Keratinocyte (primary cell): Measurements from ENCODE around the gene SRSF8. TPM values are rescaled to one million over a fixed set of nuclear protein-coding genes. Genes with fewer than 3 reads are reported as not detected.
A peak's percentile ranks its signal among the peaks of the same experiment; 100 is the strongest.

Experiments
- DNase-seq: peaks from one replicate; pipeline ENCODE4 v3.0.0-alpha.2; 2011; ENCODE audit warnings: low read depth, missing footprints, low spot score
- FAIRE-seq: peaks from 2 replicates; lab custom pipeline; 2011; peaks lifted over from hg19 to GRCh38; lab: Jason Lieb, UNC
- H2AFZ ChIP-seq: 2 replicates; pipeline ENCODE4 v1.6.0; 2012; ENCODE audit warnings: low read length, control low read depth, inconsistent platforms; ENCODE audit not compliant: control insufficient read depth
- H3K27ac ChIP-seq: 2 replicates; pipeline ENCODE4 v1.5.1; 2011; ENCODE audit warnings: low read length; ENCODE audit not compliant: control insufficient read depth, insufficient read depth
- H3K27me3 ChIP-seq: 3 replicates; pipeline ENCODE4 v1.6.0; 2011; ENCODE audit warnings: low read length; ENCODE audit not compliant: control insufficient read depth, insufficient read depth; ENCODE audit errors: extremely low read depth
- H3K36me3 ChIP-seq, 2 experiments: 2 replicates in 1 of 2; 3 replicates in 1 of 2; pipeline ENCODE4 v1.5.1; 2011; ENCODE audit warnings: low read length in 2 of 2, mild to moderate bottlenecking in 1 of 2; ENCODE audit not compliant: control insufficient read depth in 2 of 2, insufficient read depth in 2 of 2; ENCODE audit errors: extremely low read depth in 1 of 2
- H3K4me1 ChIP-seq: 3 replicates; pipeline ENCODE4 v1.5.1; 2011; ENCODE audit warnings: low read length; ENCODE audit not compliant: control insufficient read depth, insufficient read depth; ENCODE audit errors: extremely low read depth
- H3K4me2 ChIP-seq: 3 replicates; pipeline ENCODE4 v1.6.0; 2011; ENCODE audit warnings: low read depth, low read length; ENCODE audit not compliant: control insufficient read depth, insufficient read depth; ENCODE audit errors: extremely low read depth
- H3K4me3 ChIP-seq, 3 experiments: fragments of 200-600 bp in 1 of 3; sonication (generic) in 1 of 3; 2 replicates in 2 of 3; 3 replicates in 1 of 3; pipeline ENCODE4 v1.5.1; 2011 to 2016; ENCODE audit warnings: low read length in 3 of 3, mild to moderate bottlenecking in 3 of 3, control low read depth in 2 of 3, inconsistent platforms in 1 of 3, low read depth in 1 of 3, mixed read lengths in 1 of 3, mixed run types in 1 of 3, moderate library complexity in 1 of 3; ENCODE audit not compliant: control insufficient read depth in 2 of 3, insufficient read depth in 2 of 3; ENCODE audit errors: extremely low read depth in 1 of 3
- H3K79me2 ChIP-seq: 2 replicates; pipeline ENCODE4 v1.6.0; 2012; ENCODE audit warnings: low read length; ENCODE audit not compliant: control insufficient read depth, insufficient read depth
- H3K9ac ChIP-seq: 3 replicates; pipeline ENCODE4 v1.6.0; 2011; ENCODE audit warnings: low read length; ENCODE audit not compliant: control insufficient read depth, insufficient read depth; ENCODE audit errors: extremely low read depth
- H3K9me1 ChIP-seq: 3 replicates; pipeline ENCODE4 v1.6.0; 2011; ENCODE audit warnings: low read length; ENCODE audit not compliant: control insufficient read depth, insufficient read depth; ENCODE audit errors: extremely low read depth
- H3K9me3 ChIP-seq: 2 replicates; pipeline ENCODE4 v1.5.1; 2012; ENCODE audit warnings: low read depth, low read length; ENCODE audit not compliant: control insufficient read depth
- H4K20me1 ChIP-seq: 3 replicates; pipeline ENCODE4 v1.6.0; 2011; ENCODE audit warnings: low read length; ENCODE audit not compliant: control insufficient read depth, insufficient read depth; ENCODE audit errors: extremely low read depth
- CTCF ChIP-seq, 3 experiments: IDR thresholded peaks in 1 of 3; conservative IDR thresholded peaks in 1 of 3; optimal IDR thresholded peaks in 1 of 3; 2 replicates in 2 of 3; 3 replicates in 1 of 3; pipeline versions ENCODE3 to v1.5.1; 2011; ENCODE audit warnings: low read length in 3 of 3, mild to moderate bottlenecking in 3 of 3, moderate library complexity in 2 of 3, control low read depth in 1 of 3, inconsistent platforms in 1 of 3; ENCODE audit not compliant: insufficient read depth in 2 of 3; ENCODE audit errors: extremely low read depth in 1 of 3
- EZH2 ChIP-seq: IDR thresholded peaks from one replicate; pipeline ENCODE4 v1.6.1; 2012; ENCODE audit warnings: inconsistent platforms, mild to moderate bottlenecking, low read length, moderate library complexity
- dilution Hi-C: fragments of 300-500 bp; cut with MboI; formaldehyde crosslinking; loops from one replicate; pipeline ENCODE4 v1.7.0; 2020; ENCODE audit warnings: low sequenced_read_pairs; ENCODE audit not compliant: extremely low pct_ligation_motif_present
- polyA plus RNA-seq, 5 experiments: library from polyadenylated mRNA; depleted of rRNA in 3 of 5; stranded (reverse) in 3 of 5; stranded (forward) in 1 of 5; unstranded in 1 of 5; fragments of >200 nt; gene quantifications; 1 replicate in 1 of 5; 2 replicates in 3 of 5; 3 replicates in 1 of 5; pipeline versions ENCODE4 v1.2.1 to v1.2.3, GENCODE V29; 2011 to 2012; ENCODE audit warnings: missing spikeins in 2 of 5, low read depth in 1 of 5, low replicate concordance in 1 of 5

SRSF8 gene
- polyA plus RNA-seq, 1 donor (not counting 4 experiments of a cell fraction or from before 2014, with no cell fraction given), result 47.7 TPM

- peaks cover 30% of the 10 kb centered on the region for H3K4me1 ChIP-seq
- peak overlapping the region; percentile 79 for H3K4me2 ChIP-seq
- peak overlapping the region; percentile 34 for H3K27ac ChIP-seq
- H3K9me1 ChIP-seq, result no peaks in the 10 kb centered on the region
- H3K4me3 ChIP-seq, result peak overlapping the region; percentile 60 to 88 (median 66)
- FAIRE-seq (no peak), DNase-seq (no peak)
- H3K9me3 ChIP-seq, result no peaks in the 10 kb centered on the region
- H3K36me3 ChIP-seq, result no peaks in the 10 kb centered on the region
- peak overlapping the region; percentile 79 for H3K9ac ChIP-seq
- H2AFZ ChIP-seq, result peak overlapping the region; percentile 81
- H4K20me1 ChIP-seq, result no peaks in the 10 kb centered on the region
- H3K27me3 ChIP-seq, result no peaks in the 10 kb centered on the region
- dilution Hi-C loops, result no loop called here
- TF ChIP-seq CTCF (optimal IDR thresholded peaks at IDR 0.05 in 1 of 3, IDR thresholded peaks at IDR 0.05 in 1 of 3, conservative IDR thresholded peaks at IDR 0.05 in 1 of 3; ENCODE audit: extremely low read depth in 1 of 3, insufficient read depth in 2 of 3, low read length in 3 of 3) (no peak), EZH2 (no peak)
- H3K79me2 ChIP-seq, result peaks cover 9% of the 10 kb centered on the region
Observed at GRCh38 chr11:95088946-95089619, 22.4 kb downstream of the SRSF8 start.

GRCh38 chr11:95089620-95090542 is 23.2 kb downstream of the SRSF8 start, which contains the start of gene ENDOD1:
ENDOD1 (plus strand) TSS chr11:95089846; CDS start chr11:95089928, 82 bp downstream.
- H3K36me3 ChIP-seq, result peaks cover 0 to 1% of the 10 kb centered on the region in 2 experiments
- FAIRE-seq (no peak), DNase-seq (no peak)
- H4K20me1 ChIP-seq, result no peaks in the 10 kb centered on the region
- peak within 1 kb of the TSS; percentile 81 for H2AFZ ChIP-seq
- dilution Hi-C loops, result no loop called here
- TF ChIP-seq CTCF (optimal IDR thresholded peaks at IDR 0.05 in 1 of 3, IDR thresholded peaks at IDR 0.05 in 1 of 3, conservative IDR thresholded peaks at IDR 0.05 in 1 of 3; ENCODE audit: extremely low read depth in 1 of 3, insufficient read depth in 2 of 3, low read length in 3 of 3), result peak in 2 of 3 experiments; percentile 5 to 18
- TF ChIP-seq EZH2, result no peak
- no peaks in the 10 kb centered on the region for H3K9me3 ChIP-seq
- H3K4me2 ChIP-seq, result peak within 1 kb of the TSS; percentile 79
- H3K27me3 ChIP-seq, result no peaks in the 10 kb centered on the region
- peak within 1 kb of the TSS; percentile 79 for H3K9ac ChIP-seq
- peak within 1 kb of the TSS; percentile 64 to 88 (median 66) for H3K4me3 ChIP-seq
- H3K27ac ChIP-seq, result peak within 1 kb of the TSS; percentile 57
- H3K9me1 ChIP-seq, result no peaks in the 10 kb centered on the region
- peaks cover 22% of the 10 kb centered on the region for H3K4me1 ChIP-seq
- H3K79me2 ChIP-seq, result peaks cover 12% of the 10 kb centered on the region
